GM21515 (cell line): ENCODE measurements around the gene CNTN5.

ENCODE experiments used
- ATAC-seq: cut with Tn5 transposase; IDR thresholded peaks from one replicate; pipeline ENCODE4 v1.9.1; 2021; ENCODE audit not compliant: unreplicated experiment

The CNTN5 gene

GRCh38 chr11:99162819-99163218 is 142.1 kb downstream of the CNTN5 start:
- no peak for ATAC-seq

GRCh38 chr11:99170591-99170990 is 149.8 kb downstream of the CNTN5 start:
- ATAC-seq = no peak

DNA sequence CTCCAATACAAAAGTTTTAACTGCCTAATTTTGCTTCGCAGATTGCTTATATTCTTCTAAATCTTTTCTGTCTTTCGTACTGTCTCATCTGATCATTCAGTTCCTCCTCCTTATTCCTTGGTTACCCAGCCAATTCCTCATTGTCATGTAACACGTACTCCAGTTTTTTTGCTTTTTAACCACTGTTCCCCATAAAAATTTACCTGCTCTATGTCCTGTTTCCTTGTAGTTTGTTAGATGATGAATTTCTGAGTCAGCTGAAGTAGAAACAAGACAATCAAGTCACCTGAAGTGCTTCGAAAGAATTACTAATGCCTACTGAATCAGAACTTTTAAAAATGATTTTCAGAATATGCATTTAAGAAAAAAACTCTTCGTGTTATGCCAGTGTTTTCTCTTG is 150.6 kb downstream of the CNTN5 start:
- no peak for ATAC-seq

DNA sequence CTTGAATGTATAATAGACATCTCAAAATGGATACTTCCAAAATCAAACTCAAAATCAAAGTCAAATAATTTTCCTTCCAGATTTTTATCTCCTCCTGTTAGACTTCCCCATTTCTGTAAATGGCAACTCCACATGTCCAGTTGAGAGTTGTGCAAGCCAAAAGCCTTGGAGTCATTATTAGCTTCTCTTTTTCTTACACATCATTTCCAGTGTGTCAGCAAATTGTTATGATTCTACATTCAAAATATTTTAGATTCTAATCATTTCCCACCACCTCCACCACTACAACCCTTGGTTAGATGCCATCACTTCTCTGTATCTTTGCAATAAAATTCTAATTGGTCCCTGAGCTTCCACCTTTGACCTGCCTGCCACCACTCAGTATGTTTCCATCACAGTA is 155.7 kb downstream of the CNTN5 start:
- ATAC-seq = no peak

DNA sequence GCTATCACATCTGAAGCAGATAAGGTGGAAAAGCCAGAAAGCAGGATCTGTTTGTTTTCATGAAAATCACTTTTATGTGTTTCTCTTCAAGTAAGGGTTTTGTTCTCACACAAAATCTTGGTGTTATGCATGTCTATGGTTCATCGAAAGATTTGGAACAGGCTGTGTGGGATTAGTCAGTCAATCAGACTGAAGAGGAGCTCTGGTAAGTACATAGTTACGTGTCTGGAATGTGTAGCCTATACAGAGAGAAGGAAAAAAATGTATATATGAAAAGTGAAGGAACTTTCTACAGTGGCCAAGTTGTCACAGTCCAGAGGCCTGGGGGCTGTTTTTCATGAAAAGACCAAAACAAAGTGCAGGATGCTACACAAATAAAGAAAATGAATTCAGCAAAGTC is 156.7 kb downstream of the CNTN5 start:
- no peak for ATAC-seq

DNA sequence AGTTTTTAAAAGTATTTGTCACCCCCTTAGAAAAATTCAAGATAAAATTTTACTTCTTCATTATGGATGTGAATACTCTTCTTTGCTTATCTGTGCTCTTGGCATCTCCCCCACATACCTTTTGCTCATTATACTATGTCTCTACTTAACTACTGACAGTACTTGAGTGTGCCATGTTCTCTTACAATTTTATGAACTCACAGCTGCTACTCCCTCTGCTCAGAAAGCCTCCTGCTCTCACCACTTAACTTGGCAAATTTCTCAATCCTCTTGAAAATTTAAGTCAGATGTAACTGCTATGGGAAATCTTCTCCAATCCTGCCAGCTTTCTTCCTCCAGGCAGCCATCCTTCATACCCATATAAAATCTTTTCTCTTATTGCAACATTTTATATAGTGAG is 163.4 kb downstream of the CNTN5 start:
- no peak for ATAC-seq

- no peak for ATAC-seq
Observed at GRCh38 chr11:99188221-99188620, 167.5 kb downstream of the CNTN5 start.

DNA sequence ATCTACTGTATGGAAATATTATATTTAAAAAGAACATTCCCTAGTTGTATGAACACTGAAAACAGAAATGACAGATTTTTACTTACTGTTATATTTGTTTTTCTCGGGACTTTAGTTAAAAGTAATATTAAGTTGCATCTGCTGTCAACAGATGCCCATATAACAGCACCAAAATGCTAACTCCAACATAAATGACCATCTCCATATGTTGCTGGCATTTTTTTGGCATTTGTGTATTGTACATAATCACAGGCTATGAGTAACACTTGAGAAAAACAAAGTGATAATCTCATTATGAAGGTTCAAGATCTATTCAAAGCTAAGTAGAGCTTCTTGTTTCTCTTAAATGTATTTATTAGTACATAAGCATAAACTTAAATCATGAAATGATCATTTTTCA is 172.0 kb downstream of the CNTN5 start:
- ATAC-seq = no peak

- ATAC-seq = no peak
Observed at GRCh38 chr11:99197477-99197876, 176.7 kb downstream of the CNTN5 start.

DNA sequence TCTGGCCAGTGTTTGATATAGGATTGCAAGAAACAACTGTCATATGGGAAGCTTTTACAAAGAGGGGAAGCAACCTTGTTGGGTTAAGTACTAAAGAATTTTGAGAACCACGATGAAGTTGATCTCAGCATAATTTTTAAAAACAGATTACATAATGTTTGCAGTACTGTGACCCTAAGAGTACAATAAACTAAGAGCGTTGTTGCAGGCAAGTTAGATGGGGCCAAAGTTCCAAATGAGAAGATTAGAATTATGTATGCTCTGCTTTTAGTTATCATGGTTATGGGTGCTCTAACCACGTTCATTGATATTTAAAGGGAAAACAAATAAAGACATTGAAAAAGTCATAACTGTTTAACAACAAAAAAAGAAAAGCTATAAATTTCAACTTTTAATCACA is 177.5 kb downstream of the CNTN5 start:
- ATAC-seq = no peak

DNA sequence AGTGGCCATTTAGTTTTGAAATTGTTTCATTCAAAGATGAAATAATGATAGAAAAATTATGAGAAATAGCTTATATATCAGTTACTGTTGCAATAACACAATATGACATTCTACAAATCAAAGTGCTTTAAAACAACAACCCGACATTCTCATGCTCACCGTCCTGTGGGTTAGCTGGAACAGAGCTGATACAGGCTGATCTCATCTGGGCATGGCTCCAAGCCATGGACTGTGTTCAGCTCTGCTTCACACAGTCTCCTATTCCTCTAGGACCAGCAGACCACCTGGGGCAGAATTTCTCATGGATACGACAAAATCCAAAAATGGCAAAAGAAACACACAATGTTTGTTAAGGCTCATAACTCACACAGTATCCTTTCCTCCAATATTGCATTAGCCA is 178.6 kb downstream of the CNTN5 start:
- no peak for ATAC-seq

DNA sequence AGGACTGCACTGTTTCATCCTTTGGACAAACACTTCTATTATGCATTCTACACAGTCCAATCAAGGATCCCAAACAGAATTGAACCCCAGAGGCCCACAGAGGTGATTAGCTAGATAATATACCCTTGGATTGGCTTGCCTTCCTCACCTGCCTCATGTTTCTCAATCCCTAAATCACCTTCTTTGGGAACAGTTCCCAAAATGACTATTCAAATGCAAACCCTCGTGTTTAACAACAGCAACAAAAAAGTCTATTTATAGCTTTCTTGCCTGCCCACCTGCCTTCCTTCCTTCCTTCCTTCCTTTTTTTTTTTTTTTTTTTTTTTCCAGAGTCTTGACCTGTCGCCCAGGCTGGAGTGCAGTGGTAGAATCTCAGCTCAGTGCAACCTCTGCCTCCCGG is 180.0 kb downstream of the CNTN5 start:
- no peak for ATAC-seq

DNA sequence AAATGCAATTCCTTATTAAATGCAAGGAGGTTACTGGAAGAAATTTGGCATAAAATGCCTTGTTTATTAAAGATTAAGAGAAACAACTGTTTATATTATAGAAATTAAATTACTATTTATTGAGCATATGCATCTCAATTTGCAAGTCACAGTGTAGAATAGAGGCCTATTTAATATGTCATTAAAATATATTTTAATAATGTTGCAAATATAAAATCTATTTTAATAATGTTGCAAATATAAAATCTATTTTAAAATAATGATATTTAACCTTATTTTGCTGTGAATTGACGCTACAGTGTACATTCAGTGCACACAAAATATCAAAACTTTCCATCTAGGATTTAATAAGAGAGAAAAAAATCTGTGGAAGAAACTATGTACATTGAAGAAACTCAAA is 188.1 kb downstream of the CNTN5 start:
- no peak for ATAC-seq

GRCh38 chr11:99229544-99229943 is 208.8 kb downstream of the CNTN5 start:
- ATAC-seq = no peak

GRCh38 chr11:99234534-99234933 is 213.8 kb downstream of the CNTN5 start:
- no peak for ATAC-seq

DNA sequence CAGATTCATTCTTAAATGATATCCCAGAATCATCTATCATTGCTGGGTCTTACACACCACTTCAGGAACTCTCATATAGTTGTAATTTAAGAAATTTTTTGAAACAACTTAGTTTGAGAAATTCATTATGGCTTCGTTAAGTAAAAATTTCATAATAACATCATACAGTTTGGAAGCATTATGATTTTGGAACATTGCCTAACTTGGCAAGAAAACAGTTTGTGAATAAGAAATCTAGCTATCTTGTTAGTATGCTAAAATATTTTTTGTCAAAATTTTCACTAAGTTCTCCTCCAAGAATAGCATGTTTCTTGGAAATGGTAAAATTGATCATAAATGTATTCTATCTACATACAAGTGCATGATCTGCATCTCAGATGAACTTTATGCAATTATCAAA is 217.7 kb downstream of the CNTN5 start:
- ATAC-seq = no peak

DNA sequence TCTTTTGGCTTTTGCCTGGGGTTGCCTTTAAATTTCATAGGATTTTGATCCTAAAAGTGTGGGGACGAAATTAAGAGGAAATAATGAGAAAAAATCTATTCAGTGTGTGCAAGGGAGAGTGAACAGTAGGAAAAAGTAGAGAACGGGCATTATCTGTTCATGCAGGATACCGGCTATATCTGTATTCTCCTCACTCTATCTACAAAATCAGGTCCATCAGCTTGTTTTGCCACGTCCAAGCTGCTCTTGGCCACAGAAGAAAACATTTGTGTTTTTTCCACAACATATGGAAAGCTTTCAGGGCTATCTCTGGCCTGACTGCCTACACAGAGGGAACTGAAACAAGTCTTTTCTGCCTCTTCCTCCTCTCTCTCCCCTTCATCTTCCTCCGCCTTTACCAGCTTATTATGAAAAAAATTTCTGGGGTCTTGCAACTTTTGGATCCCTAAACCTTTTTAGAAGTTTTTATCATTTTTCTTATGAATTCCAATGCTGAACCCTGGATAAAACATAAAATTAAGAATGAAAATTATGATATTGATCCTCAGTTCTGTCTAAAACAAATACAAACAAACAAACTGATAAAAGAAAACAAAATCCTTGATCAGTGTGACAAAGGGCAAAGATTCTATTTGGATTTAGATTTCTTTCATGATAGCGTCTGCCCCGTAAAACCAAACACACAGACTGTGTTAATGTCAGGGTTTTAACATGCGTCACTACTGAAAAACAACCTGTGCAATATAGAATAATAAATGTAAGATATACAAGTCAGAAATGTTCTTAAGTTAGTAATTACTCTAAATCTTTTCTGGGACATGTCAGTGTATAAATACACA is 219.7 kb downstream of the CNTN5 start:
- ATAC-seq = no peak

- no peak for ATAC-seq
Observed at GRCh38 chr11:99241066-99241465, 220.3 kb downstream of the CNTN5 start.

- ATAC-seq = no peak
Observed at GRCh38 chr11:99244613-99245012, 223.9 kb downstream of the CNTN5 start.

DNA sequence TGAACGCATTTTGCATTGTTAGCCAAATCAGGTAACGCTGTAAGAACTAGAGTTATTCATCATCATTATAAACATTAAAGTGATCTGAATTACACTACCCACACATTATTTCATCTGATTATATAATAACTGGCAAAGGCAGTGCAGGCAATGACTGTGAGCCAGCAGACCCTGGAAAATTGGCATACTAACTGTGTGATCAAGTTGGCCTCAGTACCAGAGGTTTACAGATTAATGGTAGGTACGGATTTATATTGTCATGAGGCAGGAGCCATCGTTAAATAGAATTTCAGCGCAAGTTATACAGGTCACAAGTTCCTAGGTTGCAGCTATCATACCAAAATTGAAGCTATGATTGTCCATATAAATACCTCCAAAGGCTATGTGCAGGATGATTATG is 225.4 kb downstream of the CNTN5 start:
- ATAC-seq = no peak

GRCh38 chr11:99256614-99257013 is 235.9 kb downstream of the CNTN5 start:
- ATAC-seq = no peak

GRCh38 chr11:99257131-99257530 is 236.4 kb downstream of the CNTN5 start:
- no peak for ATAC-seq

- ATAC-seq = no peak
Observed at GRCh38 chr11:99260696-99261095, 239.9 kb downstream of the CNTN5 start.
